HepG2 (cell line): ENCODE measurements around the gene ABHD10.

Experiments
- CREB1 ChIP-seq, 2 experiments: fragments of 450-650 bp in 1 of 2; IDR thresholded peaks; 2 replicates each; pipeline ENCODE4 v1.6.1; 2016 to 2017; ENCODE audit warnings: control low read depth in 1 of 2, mild to moderate bottlenecking in 1 of 2, missing compliant biosample characterization in 1 of 2, missing genetic modification characterization in 1 of 2
- MAFF ChIP-seq: IDR thresholded peaks from 2 replicates; pipeline ENCODE4 v1.6.1; 2011; ENCODE audit warnings: low read depth, low read length, improper control_type of control experiment
- SMC3 ChIP-seq: IDR thresholded peaks from 2 replicates; pipeline ENCODE4 v1.6.1; 2011; ENCODE audit warnings: low read length, improper control_type of control experiment
- SP1 ChIP-seq, 2 experiments: fragments of 450-650 bp in 1 of 2; sonication (generic) in 1 of 2; formaldehyde crosslinking in 1 of 2; IDR thresholded peaks; 2 replicates each; pipeline versions ENCODE4 v1.4.0 to v1.6.1; 2016 to 2020; ENCODE audit warnings: missing genetic modification reagents in 1 of 2
- SUZ12 ChIP-seq: fragments of 150-350 bp; IDR thresholded peaks from 2 replicates; pipeline ENCODE4 v1.6.1; 2014; ENCODE audit warnings: low read depth, low read length
- TEAD2 ChIP-seq: sonication (generic); formaldehyde crosslinking; IDR thresholded peaks from 2 replicates; pipeline ENCODE4 v1.9.0; 2021; ENCODE audit warnings: missing genetic modification reagents
- ZNF121 ChIP-seq: sonication (generic); formaldehyde crosslinking; IDR thresholded peaks from 2 replicates; pipeline ENCODE4 v1.5.0; 2020; ENCODE audit warnings: mild to moderate bottlenecking, missing genetic modification reagents
- TF ChIP-seq, protein P1 (sequence below): sonication (generic); formaldehyde crosslinking; IDR thresholded peaks from 2 replicates; pipeline ENCODE4 v1.9.0; 2021; ENCODE audit warnings: missing genetic modification reagents, mild to moderate bottlenecking, borderline replicate concordance
- TF ChIP-seq, protein P2 (sequence below): sonication (generic); formaldehyde crosslinking; IDR thresholded peaks from 2 replicates; pipeline ENCODE4 v1.4.0; 2020; ENCODE audit warnings: mild to moderate bottlenecking, missing genetic modification reagents, borderline replicate concordance

DNA sequence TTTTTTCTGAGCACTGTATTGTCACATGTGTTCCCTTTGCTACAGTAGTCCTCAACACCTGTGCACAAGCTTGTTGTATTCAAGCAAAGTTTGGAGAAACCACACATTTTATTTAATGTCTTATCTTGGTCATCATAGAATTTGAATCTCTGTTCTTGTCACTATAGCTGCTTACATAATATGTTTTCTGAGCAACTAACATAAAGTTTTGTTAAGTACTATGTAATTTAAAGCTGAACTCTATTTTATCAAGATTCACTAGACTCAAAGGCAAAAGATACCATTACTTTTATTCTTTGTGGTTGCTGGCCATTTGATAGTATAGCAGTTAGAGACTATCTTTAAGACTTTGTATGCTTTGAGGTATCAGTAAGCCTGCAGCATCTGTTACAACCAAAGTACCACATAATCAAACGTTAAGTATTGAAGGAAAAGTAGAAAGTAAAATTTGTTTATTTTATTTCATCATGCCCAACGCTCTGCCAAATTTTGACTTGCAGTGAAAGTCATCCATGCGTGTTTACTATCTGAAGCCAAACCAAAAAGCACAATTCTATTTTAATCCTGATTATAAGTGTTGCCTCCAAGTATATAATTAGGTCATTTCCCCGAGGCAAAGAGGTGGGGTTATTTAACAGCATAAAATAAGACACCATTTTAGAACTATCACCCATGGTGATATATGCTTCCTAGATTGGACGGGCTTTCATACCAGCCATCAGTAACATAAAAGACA lies 10.3 kb upstream of the ABHD10 start:
- TF ChIP-seq, protein P1, sequence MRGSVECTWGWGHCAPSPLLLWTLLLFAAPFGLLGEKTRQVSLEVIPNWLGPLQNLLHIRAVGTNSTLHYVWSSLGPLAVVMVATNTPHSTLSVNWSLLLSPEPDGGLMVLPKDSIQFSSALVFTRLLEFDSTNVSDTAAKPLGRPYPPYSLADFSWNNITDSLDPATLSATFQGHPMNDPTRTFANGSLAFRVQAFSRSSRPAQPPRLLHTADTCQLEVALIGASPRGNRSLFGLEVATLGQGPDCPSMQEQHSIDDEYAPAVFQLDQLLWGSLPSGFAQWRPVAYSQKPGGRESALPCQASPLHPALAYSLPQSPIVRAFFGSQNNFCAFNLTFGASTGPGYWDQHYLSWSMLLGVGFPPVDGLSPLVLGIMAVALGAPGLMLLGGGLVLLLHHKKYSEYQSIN (CRISPR knock-in tag) = no peak
- TF ChIP-seq, protein P2, sequence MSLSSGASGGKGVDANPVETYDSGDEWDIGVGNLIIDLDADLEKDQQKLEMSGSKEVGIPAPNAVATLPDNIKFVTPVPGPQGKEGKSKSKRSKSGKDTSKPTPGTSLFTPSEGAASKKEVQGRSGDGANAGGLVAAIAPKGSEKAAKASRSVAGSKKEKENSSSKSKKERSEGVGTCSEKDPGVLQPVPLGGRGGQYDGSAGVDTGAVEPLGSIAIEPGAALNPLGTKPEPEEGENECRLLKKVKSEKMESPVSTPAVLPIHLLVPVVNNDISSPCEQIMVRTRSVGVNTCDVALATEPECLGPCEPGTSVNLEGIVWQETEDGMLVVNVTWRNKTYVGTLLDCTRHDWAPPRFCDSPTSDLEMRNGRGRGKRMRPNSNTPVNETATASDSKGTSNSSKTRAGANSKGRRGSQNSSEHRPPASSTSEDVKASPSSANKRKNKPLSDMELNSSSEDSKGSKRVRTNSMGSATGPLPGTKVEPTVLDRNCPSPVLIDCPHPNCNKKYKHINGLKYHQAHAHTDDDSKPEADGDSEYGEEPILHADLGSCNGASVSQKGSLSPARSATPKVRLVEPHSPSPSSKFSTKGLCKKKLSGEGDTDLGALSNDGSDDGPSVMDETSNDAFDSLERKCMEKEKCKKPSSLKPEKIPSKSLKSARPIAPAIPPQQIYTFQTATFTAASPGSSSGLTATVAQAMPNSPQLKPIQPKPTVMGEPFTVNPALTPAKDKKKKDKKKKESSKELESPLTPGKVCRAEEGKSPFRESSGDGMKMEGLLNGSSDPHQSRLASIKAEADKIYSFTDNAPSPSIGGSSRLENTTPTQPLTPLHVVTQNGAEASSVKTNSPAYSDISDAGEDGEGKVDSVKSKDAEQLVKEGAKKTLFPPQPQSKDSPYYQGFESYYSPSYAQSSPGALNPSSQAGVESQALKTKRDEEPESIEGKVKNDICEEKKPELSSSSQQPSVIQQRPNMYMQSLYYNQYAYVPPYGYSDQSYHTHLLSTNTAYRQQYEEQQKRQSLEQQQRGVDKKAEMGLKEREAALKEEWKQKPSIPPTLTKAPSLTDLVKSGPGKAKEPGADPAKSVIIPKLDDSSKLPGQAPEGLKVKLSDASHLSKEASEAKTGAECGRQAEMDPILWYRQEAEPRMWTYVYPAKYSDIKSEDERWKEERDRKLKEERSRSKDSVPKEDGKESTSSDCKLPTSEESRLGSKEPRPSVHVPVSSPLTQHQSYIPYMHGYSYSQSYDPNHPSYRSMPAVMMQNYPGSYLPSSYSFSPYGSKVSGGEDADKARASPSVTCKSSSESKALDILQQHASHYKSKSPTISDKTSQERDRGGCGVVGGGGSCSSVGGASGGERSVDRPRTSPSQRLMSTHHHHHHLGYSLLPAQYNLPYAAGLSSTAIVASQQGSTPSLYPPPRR (CRISPR knock-in tag) = no peak
- no peak for TF ChIP-seq SP1 (IDR thresholded peaks at IDR 0.05)
- TF ChIP-seq SP1 (CRISPR knock-in tag; IDR thresholded peaks at IDR 0.05) = no peak
- TF ChIP-seq TEAD2 (CRISPR knock-in tag) = no peak
- no peak for TF ChIP-seq ZNF121
- TF ChIP-seq SUZ12 = no peak
- no peak for TF ChIP-seq MAFF
- no peak for TF ChIP-seq CREB1 (IDR thresholded peaks at IDR 0.05)
- no peak for TF ChIP-seq CREB1 (CRISPR knock-in tag; IDR thresholded peaks at IDR 0.05)
- TF ChIP-seq SMC3 = no peak
